OCI-LY1 (cell line): Measurements from ENCODE around the gene PTPRM.

Experiments
- CTCF ChIP-seq: fragments of 200-600 bp; sonication (generic), shearing (Covaris generic); IDR thresholded peaks from 2 replicates; pipeline ENCODE4 v1.5.1; 2017; ENCODE audit warnings: mild to moderate bottlenecking, antibody characterized with exemption, low read length, moderate library complexity, mixed read lengths
- EZH2 ChIP-seq: fragments of 200-600 bp; sonication (generic), shearing (Covaris generic); IDR thresholded peaks from 2 replicates; pipeline ENCODE4 v1.8.0; 2017; ENCODE audit warnings: borderline replicate concordance, mixed run types, mild to moderate bottlenecking, antibody characterized with exemption, low read length, moderate library complexity, mixed read lengths

- TF ChIP-seq CTCF (no peak), EZH2 (no peak)
Observed at GRCh38 chr18:8034674-8035073, 467.6 kb downstream of the PTPRM start.
